Measurements from ENCODE around the gene LAMB2. TPM values are rescaled to one million over a fixed set of nuclear protein-coding genes. Genes with fewer than 3 reads are reported as not detected.

LAMB2 gene
- total RNA-seq, 1 donor from 2014 or later, result not detected

DNA sequence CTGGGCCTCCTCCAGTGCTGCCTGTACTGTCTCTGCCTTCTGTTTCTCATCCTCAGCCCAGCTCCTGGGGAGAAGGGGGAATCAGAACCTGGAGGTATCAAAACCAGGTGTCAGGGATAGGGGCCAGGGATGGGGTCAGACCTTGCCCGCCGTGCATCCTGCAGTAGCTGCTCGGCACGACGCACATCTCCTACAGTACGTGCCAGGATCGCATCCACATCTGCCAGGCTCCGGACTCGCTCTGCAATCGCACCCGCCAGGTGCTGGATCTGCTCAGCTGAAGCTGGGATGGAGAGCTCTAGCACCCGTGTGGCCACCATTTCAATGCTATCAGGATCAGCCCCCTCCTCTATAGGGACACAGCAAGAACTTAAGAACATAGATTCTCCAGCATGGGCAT lies 10.8 kb downstream of the LAMB2 start:
- Mint-ChIP-seq H3K27me3 (no peaks in the 10 kb centered on the region), H3K9me3 (no peaks in the 10 kb centered on the region), H3K4me1 (peaks cover 9% of the 10 kb centered on the region), H3K4me3 (peak overlapping the region; percentile 49), H3K27ac (peak overlapping the region; percentile 87), H3K36me3 (ENCODE audit: low read depth) (peaks cover 15% of the 10 kb centered on the region)
- DNase-seq, result no peak
- intact Hi-C loops (cut with micrococcal nuclease), result no loop called here

DNA sequence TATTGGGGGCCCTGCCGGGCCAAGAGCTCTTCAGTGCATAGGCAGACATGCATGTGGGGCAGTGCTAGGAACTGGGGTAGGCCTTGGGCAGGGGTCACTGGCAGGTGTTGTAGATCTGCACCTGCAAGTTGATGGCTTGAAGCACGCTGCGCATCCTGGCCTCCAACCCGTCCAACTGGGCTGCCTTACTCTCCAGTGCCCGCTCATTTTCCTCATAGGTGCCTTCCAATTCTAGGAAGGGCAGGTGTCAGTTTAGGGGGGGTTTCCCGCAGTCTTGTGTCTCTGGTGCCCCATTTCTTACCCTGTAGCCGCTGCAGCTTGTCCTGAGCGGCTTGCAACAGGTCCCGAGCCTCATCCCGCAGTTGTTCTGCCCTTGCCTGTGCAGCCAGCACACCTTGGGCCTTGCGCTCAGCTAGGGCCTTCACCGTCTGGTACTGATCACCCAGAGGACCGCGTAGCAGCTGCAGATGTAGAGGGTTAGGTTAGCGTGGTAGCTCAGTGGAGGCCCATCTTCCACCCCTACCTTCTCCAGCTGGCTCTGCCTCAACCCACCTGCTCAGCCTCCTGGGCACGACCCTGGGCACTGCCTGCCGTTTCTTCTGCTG lies 11.6 kb downstream of the LAMB2 start:
- Mint-ChIP-seq H3K27ac (peak overlapping the region; percentile 87), H3K4me3 (peak overlapping the region; percentile 91), H3K4me1 (peaks cover 9% of the 10 kb centered on the region), H3K27me3 (no peaks in the 10 kb centered on the region), H3K9me3 (no peaks in the 10 kb centered on the region), H3K36me3 (ENCODE audit: low read depth) (peaks cover 21% of the 10 kb centered on the region)
- intact Hi-C loops (cut with micrococcal nuclease), result no loop called here
- DNase-seq, result peak; percentile 62

DNA sequence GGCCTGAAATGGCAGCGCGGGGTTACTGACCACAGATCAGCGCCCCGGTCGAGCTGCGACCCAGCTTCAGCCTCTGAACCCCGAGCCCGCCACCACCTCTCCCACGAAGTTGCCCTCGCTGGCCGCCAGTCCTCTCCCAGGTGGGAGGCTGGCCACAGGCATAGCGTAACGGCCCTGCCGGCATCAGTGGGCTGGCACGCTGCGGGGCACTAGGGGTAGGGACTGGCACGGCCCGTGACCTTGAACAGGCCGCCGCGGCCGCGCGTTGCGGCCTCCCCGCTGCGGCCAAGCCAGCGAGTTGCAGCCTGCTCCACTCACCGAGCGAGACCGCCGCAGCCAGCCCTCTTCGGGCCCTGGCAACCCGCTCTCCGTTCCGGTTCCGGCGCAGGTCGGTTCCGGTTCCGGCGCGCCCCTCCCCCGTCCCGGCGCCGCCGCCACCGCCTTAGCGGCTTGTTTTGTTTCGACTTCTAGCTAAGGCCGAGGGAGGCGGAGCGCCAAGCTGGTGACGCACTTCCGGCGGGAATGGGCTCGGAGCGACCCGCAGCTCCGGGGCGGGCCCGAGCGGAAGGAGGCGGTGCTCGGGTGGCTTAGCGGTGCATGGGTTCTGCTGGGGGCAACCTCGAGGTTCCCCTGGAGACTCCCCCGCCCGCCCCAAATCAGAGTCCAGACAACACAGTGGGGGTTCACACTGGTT lies 12.3 kb downstream of the LAMB2 start, which contains the start of gene USP19:
Gene USP19 (minus strand): TSS at position 386 of the 694 bp plus-strand sequence. CDS start 1,678 bp downstream, outside the sequence.
- no peaks in the 10 kb centered on the region for H3K9me3 Mint-ChIP-seq
- peak within 1 kb of the TSS; percentile 87 for H3K27ac Mint-ChIP-seq
- intact Hi-C loops (cut with micrococcal nuclease), result loop anchor here (1.0 kb wide), 3 partner anchors 16 to 51 kb away; partner anchors contain the start of genes KLHDC8B, QARS1 and QRICH1
- H3K4me3 Mint-ChIP-seq, result peak within 1 kb of the TSS; percentile 91
- peaks cover 9% of the 10 kb centered on the region for H3K4me1 Mint-ChIP-seq
- no peaks in the 10 kb centered on the region for H3K27me3 Mint-ChIP-seq
- peaks cover 27% of the 10 kb centered on the region for H3K36me3 Mint-ChIP-seq (ENCODE audit: low read depth)
- peak; percentile 99 for DNase-seq

DNA sequence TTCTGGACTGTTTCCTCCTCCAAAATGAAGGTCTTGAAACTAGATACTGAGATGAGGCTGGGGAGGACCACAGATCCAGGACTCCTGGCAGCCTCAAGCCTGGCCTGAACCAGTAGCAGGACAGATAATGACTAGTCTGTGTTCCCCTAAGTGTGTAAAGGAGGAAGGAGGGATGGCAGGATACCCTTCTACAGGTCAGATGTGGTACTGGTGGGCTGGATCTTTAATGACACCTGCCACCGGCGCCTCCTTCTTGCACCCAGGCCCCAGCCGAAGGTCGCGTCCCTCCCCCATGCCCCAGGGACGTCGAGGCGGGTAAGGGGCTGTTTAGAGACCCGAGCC lies 12.8 kb downstream of the LAMB2 start:
- no peak for DNase-seq
- no peaks in the 10 kb centered on the region for H3K9me3 Mint-ChIP-seq
- peaks cover 8% of the 10 kb centered on the region for H3K4me1 Mint-ChIP-seq
- no peaks in the 10 kb centered on the region for H3K27me3 Mint-ChIP-seq
- intact Hi-C loops (cut with micrococcal nuclease), result loop anchor here (1.0 kb wide), 3 partner anchors 16 to 51 kb away; partner anchors contain the start of genes KLHDC8B, QARS1 and QRICH1
- H3K27ac Mint-ChIP-seq, result peak overlapping the region; percentile 87
- H3K4me3 Mint-ChIP-seq, result peak overlapping the region; percentile 91
- peaks cover 32% of the 10 kb centered on the region for H3K36me3 Mint-ChIP-seq (ENCODE audit: low read depth)

DNA sequence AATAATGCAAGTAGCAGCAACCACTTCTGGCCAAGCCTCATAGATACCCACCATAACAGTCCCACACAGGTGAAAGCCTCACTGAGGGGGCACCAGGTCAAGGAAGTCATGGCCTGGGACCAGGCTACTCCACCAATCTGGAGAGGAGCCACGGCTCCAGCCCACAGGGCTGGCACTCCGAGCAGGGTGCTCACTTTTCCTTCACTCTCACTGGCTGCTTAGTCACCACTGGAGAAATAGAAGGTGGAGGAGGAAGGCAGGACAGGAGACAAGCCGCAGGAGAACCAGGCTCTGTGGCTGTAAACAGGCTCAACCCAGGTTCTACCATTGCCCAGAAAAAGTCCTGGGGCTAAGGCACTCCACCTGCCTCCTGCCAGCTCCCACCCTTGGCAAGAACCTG lies 13.4 kb downstream of the LAMB2 start:
- intact Hi-C loops (cut with micrococcal nuclease), result no loop called here

DNA sequence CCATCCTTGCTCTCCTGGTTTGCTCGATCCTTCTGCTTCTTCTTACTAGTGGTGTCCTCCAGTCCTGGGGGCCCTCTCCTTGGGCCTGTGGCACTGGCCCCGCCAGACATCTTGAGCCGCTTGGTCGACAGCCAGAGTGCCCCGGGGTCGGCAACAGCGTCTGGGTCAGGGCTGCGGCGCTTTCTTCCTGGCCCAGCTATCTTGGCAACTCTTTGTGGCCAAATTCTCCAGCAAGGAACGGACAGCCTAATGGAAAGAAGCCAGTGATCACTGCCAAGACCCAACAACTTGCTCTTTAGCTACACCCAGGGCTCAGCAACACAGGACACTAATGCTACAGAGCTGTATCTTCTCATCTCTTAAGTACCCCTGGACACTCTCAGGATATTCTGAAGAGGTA lies 13.8 kb downstream of the LAMB2 start:
- Mint-ChIP-seq H3K9me3 (no peaks in the 10 kb centered on the region), H3K36me3 (ENCODE audit: low read depth) (peaks cover 37% of the 10 kb centered on the region), H3K4me3 (peak overlapping the region; percentile 91), H3K4me1 (peaks cover 5% of the 10 kb centered on the region), H3K27me3 (no peaks in the 10 kb centered on the region), H3K27ac (peak overlapping the region; percentile 5)
- intact Hi-C loops (cut with micrococcal nuclease), result no loop called here
- no peak for DNase-seq

More for the DNA sequence above, 13.4 kb downstream of the LAMB2 start:
- Mint-ChIP-seq H3K27me3 (no peaks in the 10 kb centered on the region), H3K27ac (peak overlapping the region; percentile 87), H3K4me3 (peak overlapping the region; percentile 91), H3K4me1 (peaks cover 5% of the 10 kb centered on the region), H3K9me3 (no peaks in the 10 kb centered on the region), H3K36me3 (ENCODE audit: low read depth) (peaks cover 35% of the 10 kb centered on the region)
- no peak for DNase-seq

DNA sequence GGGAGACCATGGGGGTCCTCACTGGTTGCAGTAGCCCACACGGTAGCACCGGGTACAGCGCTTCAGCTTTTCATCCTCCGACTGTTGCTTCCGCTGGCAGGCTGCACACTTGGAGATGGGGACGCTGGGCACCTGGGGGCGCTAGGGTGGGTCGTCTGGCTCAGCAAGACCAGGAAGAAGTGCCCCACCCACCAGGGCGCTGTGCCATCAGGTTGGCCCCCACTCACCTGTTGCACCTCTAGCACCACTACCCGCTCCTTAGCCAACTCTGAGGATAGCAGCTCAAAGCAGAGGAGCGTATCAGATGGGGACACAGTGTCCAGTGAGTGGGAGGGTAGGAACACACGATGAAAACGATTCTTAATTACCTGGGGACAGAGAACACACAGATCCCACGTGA lies 20.6 kb downstream of the LAMB2 start:
- Mint-ChIP-seq H3K27me3 (no peaks in the 10 kb centered on the region), H3K27ac (no peak overlapping the region), H3K4me3 (no peak overlapping the region), H3K9me3 (no peaks in the 10 kb centered on the region), H3K4me1 (no peaks in the 10 kb centered on the region), H3K36me3 (ENCODE audit: low read depth) (peaks cover 56% of the 10 kb centered on the region)
- intact Hi-C loops (cut with micrococcal nuclease), result no loop called here
- DNase-seq, result no peak

DNA sequence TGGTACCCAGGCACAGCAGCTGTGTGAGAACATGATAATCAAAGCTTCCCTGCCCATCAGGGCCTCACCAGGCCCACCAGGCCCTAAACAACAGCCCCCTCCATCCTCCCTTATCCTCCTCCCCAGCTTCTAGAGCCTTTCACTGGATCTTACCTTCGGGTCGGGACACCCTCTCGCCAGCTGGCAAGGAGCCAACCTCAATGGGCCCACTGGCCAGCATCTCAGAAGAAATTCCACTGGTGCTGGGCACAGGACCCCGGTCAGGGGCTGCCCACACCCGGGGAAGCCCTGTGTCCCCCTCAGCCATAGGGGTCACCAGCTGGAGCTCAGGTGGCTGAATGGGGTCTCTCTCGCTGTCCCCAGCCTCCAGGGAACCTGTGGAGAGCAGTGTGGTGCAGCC lies 21.5 kb downstream of the LAMB2 start:
- no peaks in the 10 kb centered on the region for H3K4me1 Mint-ChIP-seq
- DNase-seq, result no peak
- H3K9me3 Mint-ChIP-seq, result no peaks in the 10 kb centered on the region
- H3K27ac Mint-ChIP-seq, result no peak overlapping the region
- H3K27me3 Mint-ChIP-seq, result no peaks in the 10 kb centered on the region
- peaks cover 51% of the 10 kb centered on the region for H3K36me3 Mint-ChIP-seq (ENCODE audit: low read depth)
- intact Hi-C loops (cut with micrococcal nuclease), result no loop called here
- no peak overlapping the region for H3K4me3 Mint-ChIP-seq

DNA sequence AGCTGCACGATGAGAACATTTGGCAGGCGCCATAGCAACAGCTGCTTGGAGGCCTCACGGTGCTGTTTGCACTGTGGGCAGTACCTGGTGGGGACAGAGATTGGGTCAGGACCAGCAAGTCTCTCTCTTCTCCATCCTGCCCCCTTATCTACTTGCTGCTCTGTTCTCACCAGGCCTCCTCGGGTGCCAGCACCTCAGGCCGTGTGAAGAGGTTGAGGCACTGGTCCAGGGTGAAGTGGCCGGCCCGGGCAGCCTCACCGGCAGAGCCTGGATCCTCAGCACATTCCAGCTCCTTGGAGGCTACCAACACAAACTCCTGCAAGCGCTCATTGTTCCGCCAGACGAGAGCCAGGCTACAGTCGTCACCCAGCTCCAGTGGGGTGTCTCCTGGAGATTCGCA lies 22.1 kb downstream of the LAMB2 start:
- no peak overlapping the region for H3K27ac Mint-ChIP-seq
- H3K4me3 Mint-ChIP-seq, result no peak overlapping the region
- H3K27me3 Mint-ChIP-seq, result no peaks in the 10 kb centered on the region
- H3K4me1 Mint-ChIP-seq, result no peaks in the 10 kb centered on the region
- H3K9me3 Mint-ChIP-seq, result no peaks in the 10 kb centered on the region
- DNase-seq, result no peak
- peaks cover 45% of the 10 kb centered on the region for H3K36me3 Mint-ChIP-seq (ENCODE audit: low read depth)
- intact Hi-C loops (cut with micrococcal nuclease), result no loop called here

DNA sequence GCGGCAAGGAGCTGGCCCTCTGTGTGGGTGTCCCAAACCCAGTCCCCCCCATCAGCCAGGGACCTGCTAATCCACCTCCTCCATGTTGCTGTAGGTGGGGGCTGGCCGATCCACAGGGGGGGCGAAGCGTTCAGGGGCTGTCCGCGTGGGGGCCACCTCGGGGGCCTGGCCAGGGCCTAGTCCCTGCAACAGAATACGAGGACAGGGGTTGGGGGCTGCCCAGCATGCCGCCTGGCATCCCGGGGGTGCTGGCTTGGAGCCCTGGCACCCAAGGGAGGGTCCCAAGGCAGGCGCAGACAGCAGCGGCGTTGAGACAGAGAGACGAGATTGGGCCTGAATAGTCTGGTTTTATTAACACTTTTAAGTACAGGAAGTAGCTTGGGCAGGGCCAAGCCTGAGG lies 24.5 kb downstream of the LAMB2 start:
- Mint-ChIP-seq H3K4me1 (peaks cover 12% of the 10 kb centered on the region), H3K9me3 (no peaks in the 10 kb centered on the region), H3K27me3 (no peaks in the 10 kb centered on the region), H3K27ac (no peak overlapping the region), H3K4me3 (no peak overlapping the region), H3K36me3 (ENCODE audit: low read depth) (peaks cover 38% of the 10 kb centered on the region)
- intact Hi-C loops (cut with micrococcal nuclease), result no loop called here
- DNase-seq, result no peak

DNA sequence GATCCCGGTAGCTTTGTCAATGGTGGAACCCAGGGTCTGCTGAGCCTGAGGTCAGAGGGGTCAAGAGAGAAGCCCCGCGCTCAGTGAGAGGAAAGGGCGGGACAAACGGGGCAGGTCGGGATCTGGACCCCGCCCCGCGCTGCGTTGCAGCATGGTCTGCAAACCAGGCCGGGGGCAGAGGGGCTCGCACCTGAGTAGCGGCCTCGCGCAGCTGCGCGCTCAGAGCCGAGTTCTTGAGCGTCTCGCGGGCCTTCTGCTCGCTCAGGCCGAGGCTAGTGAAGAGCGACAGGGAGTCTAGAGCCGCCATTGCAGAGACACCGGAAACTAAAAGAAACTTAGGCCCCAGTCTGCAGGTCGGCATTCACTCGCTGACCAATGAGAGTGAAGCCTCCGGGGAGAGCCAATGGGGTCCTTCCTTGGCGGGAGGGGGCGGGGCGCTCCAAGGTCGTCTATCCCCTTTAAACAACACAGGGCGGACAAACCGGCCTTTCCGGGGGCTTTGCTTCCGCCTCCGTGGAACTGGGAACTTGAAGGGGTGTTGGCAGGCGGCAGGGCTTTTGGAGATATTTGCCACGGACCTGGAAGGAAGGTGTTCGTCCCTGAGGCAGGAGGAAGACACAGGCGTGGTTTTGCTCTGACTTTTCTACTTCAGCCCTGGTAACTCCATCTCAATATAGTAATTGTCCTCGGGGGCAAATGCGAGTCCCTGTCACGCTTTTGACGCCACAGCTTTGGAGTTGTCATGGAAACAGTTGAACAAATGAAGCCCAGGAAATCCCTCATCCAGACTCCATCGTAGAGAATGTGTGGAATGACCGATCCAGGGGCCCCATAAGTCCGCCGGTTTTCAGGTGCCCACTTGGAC lies 28.2 kb downstream of the LAMB2 start, which contains the start of gene QARS1:
Gene QARS1 (minus strand): TSS at position 331 of the 865 bp plus-strand sequence. CDS start 24 bp downstream, at position 307.
- Mint-ChIP-seq H3K36me3 (ENCODE audit: low read depth) (peaks cover 47% of the 10 kb centered on the region), H3K9me3 (no peaks in the 10 kb centered on the region), H3K27me3 (no peaks in the 10 kb centered on the region), H3K4me3 (peak within 1 kb of the TSS; percentile 99), H3K27ac (peak within 1 kb of the TSS; percentile 96), H3K4me1 (peaks cover 18% of the 10 kb centered on the region)
- intact Hi-C loops (cut with micrococcal nuclease), result loop anchor here (1.0 kb wide), 2 partner anchors 10 to 16 kb away; partner anchors contain the start of genes QRICH1 and USP19
- peak; percentile 97 for DNase-seq

DNA sequence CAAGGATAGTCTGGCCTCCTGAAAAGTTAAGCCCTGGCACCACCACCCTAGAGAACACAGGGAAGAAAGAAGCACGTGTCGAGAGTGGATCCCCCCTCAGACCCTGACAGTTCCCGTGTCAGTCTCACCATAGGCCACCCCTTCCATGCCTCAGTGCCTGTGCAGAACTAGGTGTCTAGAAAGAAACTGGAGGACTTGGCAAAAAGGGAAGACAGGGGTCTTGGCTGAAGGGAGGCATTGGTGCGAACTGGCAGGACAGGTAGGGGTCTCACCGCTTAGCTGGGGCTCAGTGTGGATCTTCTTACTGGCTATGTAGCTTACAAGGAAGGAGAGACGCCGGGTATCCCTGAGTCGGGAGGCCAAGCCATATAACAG lies 28.8 kb downstream of the LAMB2 start:
- peaks cover 47% of the 10 kb centered on the region for H3K36me3 Mint-ChIP-seq (ENCODE audit: low read depth)
- intact Hi-C loops (cut with micrococcal nuclease), result loop anchor here (1.0 kb wide), 2 partner anchors 10 to 16 kb away; partner anchors contain the start of genes QRICH1 and USP19

DNA sequence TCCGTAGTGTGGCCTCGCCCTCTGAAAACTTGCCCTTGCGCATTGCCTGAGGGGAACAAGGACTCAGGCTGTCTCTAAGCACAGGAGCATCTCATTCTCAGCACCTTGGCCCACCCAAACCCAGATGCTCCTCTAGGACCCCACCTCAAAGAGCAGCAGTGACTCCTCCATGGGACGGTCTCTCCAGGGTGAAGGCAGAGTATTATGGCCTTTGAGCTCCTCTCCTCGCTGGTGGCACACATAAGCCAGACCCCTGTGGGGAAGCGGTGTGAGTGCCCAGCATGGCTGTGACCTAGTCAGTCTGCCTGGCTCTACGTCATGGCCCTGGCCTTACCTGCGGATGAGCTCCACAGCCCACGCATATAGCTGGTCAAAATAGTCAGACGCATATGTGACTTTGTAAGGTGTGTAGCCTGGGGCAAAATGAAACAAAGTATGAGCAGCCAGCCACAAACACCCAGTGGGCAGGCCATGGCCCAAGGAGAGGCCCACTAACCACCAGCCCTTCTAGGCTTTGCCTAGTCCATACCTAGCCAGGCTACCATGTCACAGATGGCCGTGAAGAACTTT lies 32.7 kb downstream of the LAMB2 start:
- DNase-seq, result no peak
- H3K4me1 Mint-ChIP-seq, result peaks cover 17% of the 10 kb centered on the region
- no peaks in the 10 kb centered on the region for H3K9me3 Mint-ChIP-seq
- no peak overlapping the region for H3K4me3 Mint-ChIP-seq
- H3K27me3 Mint-ChIP-seq, result no peaks in the 10 kb centered on the region
- intact Hi-C loops (cut with micrococcal nuclease), result no loop called here
- H3K27ac Mint-ChIP-seq, result no peak overlapping the region
- H3K36me3 Mint-ChIP-seq (ENCODE audit: low read depth), result peaks cover 55% of the 10 kb centered on the region

More for the DNA sequence above, 28.8 kb downstream of the LAMB2 start:
- peak overlapping the region; percentile 96 for H3K27ac Mint-ChIP-seq
- no peak for DNase-seq
- no peaks in the 10 kb centered on the region for H3K27me3 Mint-ChIP-seq
- H3K4me1 Mint-ChIP-seq, result peaks cover 18% of the 10 kb centered on the region
- H3K9me3 Mint-ChIP-seq, result no peaks in the 10 kb centered on the region
- H3K4me3 Mint-ChIP-seq, result peak overlapping the region; percentile 99
